Upper lobe of right lung (tissue), 1 donor: ENCODE measurements around the gene LGR6. TPM values are rescaled to one million over a fixed set of nuclear protein-coding genes. Genes with fewer than 3 reads are reported as not detected.

Experiments
- ATAC-seq: fragments of 200-7000 bp; cut with Tn5 transposase; one replicate; pipeline ENCODE4 v1.9.1; 2020; ENCODE audit warnings: mild to moderate bottlenecking, moderate library complexity
- DNase-seq: peaks from one replicate; pipeline ENCODE4 v3.0.0-alpha.2; 2020
- H3K27ac ChIP-seq: fragments of 200-600 bp; one replicate; pipeline ENCODE4 v1.8.0; 2022
- H3K27me3 ChIP-seq: fragments of 200-600 bp; one replicate; pipeline ENCODE4 v1.8.0; 2022; ENCODE audit warnings: mild to moderate bottlenecking
- H3K36me3 ChIP-seq: fragments of 200-600 bp; one replicate; pipeline ENCODE4 v1.8.0; 2022
- H3K4me1 ChIP-seq: fragments of 200-600 bp; one replicate; pipeline ENCODE4 v1.8.0; 2022
- H3K4me3 ChIP-seq: fragments of 200-600 bp; one replicate; pipeline ENCODE4 v1.8.0; 2022; ENCODE audit warnings: mild to moderate bottlenecking
- H3K9me3 ChIP-seq: fragments of 200-600 bp; one replicate; pipeline ENCODE4 v1.8.0; 2022
- intact Hi-C: fragments of 100-400 bp; cut with DNase I; formaldehyde crosslinking; loops from one replicate; pipeline ENCODE4 v1.11.0; 2022
- total RNA-seq: library from RNA; stranded (reverse); fragmentation: NEBNext Ultra II Directional; extraction: Animal tissue kit (Norgen Biotek cat#: 25700); gene quantifications from one replicate; pipeline ENCODE4 v1.2.1, GENCODE V29; 2021
- TF ChIP-seq, protein P1 (sequence below): fragments of 200-600 bp; IDR thresholded peaks from one replicate; pipeline ENCODE4 v1.8.0; 2022; ENCODE audit warnings: antibody characterized with exemption
- donor health status: DM: no; HTN: yes; CAD: no; lungs with severe emphysema.

Gene LGR6
- total RNA-seq, 1 donor from 2014 or later = 1.8 TPM

DNA sequence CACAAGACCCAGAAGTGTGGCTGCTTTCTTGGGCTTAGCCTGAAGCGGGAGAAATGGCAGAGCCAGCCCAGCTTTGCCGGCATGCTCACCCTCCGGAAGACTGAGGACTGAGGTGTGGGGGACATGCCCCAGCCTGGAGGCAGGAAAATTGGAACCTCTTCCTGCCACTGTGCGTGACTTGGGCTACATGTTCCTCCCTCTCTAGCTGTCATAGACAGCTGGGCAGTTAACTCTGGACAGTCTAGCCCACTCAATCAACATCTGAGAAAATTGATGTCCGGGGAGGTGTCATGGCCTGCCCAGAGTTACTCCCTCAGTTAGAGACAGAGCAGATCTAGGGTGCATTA, 88.4 kb downstream of the LGR6 start:
- H3K4me1 ChIP-seq = peaks cover 26% of the 10 kb centered on the region
- H3K27me3 ChIP-seq = no peaks in the 10 kb centered on the region
- ATAC-seq = peak; percentile 49
- H3K27ac ChIP-seq = peak overlapping the region; percentile 68
- TF ChIP-seq, protein P1, sequence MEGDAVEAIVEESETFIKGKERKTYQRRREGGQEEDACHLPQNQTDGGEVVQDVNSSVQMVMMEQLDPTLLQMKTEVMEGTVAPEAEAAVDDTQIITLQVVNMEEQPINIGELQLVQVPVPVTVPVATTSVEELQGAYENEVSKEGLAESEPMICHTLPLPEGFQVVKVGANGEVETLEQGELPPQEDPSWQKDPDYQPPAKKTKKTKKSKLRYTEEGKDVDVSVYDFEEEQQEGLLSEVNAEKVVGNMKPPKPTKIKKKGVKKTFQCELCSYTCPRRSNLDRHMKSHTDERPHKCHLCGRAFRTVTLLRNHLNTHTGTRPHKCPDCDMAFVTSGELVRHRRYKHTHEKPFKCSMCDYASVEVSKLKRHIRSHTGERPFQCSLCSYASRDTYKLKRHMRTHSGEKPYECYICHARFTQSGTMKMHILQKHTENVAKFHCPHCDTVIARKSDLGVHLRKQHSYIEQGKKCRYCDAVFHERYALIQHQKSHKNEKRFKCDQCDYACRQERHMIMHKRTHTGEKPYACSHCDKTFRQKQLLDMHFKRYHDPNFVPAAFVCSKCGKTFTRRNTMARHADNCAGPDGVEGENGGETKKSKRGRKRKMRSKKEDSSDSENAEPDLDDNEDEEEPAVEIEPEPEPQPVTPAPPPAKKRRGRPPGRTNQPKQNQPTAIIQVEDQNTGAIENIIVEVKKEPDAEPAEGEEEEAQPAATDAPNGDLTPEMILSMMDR = no peak
- no peaks in the 10 kb centered on the region for H3K9me3 ChIP-seq
- no peak for DNase-seq
- no peak overlapping the region for H3K4me3 ChIP-seq
- no peaks in the 10 kb centered on the region for H3K36me3 ChIP-seq
- intact Hi-C loops = loop anchor here (10.0 kb wide), 1 partner anchor 277 kb away; no protein-coding TSS in a partner anchor

DNA sequence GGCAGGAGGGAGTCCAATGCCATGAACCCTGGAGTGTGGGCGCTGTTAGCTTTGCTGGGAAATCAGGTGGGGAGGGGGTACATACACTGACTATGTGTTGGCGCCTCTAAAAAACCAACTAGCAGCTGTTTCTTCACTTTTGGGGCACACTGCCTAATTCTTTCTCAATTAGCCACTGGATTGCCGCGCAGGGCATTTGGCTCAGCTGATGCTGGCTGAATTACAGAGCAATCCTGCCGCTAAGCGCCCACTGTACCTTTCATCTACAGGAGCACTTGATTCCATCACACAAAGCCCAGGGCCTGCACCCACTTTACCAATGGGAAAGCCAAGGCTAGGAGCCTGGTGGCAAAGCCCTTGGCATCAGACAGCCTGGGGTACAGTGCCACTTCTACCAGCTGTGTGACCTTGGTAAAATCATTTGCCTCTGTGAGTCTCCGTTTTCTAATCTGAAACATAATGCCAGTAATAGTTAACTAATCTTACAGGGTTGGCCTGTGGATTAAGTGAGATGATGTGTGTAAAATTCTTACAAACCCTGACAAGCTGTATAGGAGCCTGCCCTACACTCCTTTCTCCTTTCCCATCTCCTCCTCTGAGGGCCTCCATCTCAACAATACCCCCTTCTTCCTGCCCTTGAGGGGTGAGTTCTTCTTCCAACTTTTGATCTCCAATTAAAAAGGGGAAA, 89.1 kb downstream of the LGR6 start:
- H3K36me3 ChIP-seq = no peaks in the 10 kb centered on the region
- peaks cover 26% of the 10 kb centered on the region for H3K4me1 ChIP-seq
- intact Hi-C loops = loop anchor here (10.0 kb wide), 1 partner anchor 278 kb away; no protein-coding TSS in a partner anchor
- no peaks in the 10 kb centered on the region for H3K27me3 ChIP-seq
- ATAC-seq = no peak
- no peak for DNase-seq
- H3K4me3 ChIP-seq = no peak overlapping the region
- H3K27ac ChIP-seq = peak overlapping the region; percentile 68
- no peaks in the 10 kb centered on the region for H3K9me3 ChIP-seq
- TF ChIP-seq, protein P1 = no peak

DNA sequence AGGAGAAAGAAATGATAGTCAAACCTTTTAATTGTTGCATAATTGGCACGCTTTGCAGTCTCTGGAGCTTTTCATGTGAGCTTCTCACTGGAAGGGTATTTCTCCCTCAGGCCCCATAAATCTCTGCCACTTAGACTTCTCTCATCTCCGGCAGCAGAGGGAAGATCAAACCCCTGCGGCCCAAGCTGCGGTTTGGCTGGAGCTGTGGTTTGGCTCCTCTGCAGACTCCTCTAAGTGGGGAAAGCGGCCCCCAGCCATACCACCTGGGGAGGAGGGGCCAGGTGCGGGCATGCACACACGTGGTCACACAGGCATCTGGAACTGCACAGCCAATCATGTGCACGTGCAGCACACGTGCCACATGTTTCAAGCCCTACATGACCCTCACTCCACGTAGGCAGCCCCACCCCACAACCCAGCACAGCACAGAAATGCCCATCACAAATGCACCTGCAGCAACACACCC, 89.8 kb downstream of the LGR6 start:
- Histone ChIP-seq H3K27ac (no peak overlapping the region), H3K9me3 (no peaks in the 10 kb centered on the region), H3K4me1 (peaks cover 26% of the 10 kb centered on the region), H3K36me3 (no peaks in the 10 kb centered on the region), H3K27me3 (no peaks in the 10 kb centered on the region), H3K4me3 (no peak overlapping the region)
- peak; percentile 33 for ATAC-seq
- DNase-seq = no peak
- intact Hi-C loops = loop anchor here (10.0 kb wide), 1 partner anchor 279 kb away; no protein-coding TSS in a partner anchor
- TF ChIP-seq, protein P1 = no peak

DNA sequence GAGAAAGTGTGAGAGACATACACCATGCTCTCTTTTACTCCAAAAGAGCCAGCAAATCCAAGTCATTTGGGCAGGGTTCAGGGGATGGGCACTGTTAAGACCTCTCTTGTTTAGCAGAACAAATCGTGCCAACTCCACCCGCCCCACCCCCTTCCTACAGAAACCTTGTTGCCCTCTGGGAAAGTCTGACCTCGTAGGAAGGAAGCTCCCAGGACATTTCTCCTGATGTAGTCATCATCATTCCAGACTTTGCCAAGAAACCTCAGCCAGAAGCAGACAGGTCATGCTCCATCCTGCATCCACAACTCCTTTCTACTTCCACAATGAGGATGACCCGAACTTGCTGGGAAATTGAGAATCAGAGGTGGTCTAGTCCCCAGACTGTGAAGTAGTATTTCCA, 90.4 kb downstream of the LGR6 start:
- no peak overlapping the region for H3K4me3 ChIP-seq
- TF ChIP-seq, protein P1 = no peak
- DNase-seq (no peak), ATAC-seq (no peak)
- H3K9me3 ChIP-seq = no peaks in the 10 kb centered on the region
- no peaks in the 10 kb centered on the region for H3K36me3 ChIP-seq
- intact Hi-C loops = loop anchor here (10.0 kb wide), 1 partner anchor 279 kb away; no protein-coding TSS in a partner anchor
- peaks cover 26% of the 10 kb centered on the region for H3K4me1 ChIP-seq
- no peak overlapping the region for H3K27ac ChIP-seq
- H3K27me3 ChIP-seq = no peaks in the 10 kb centered on the region

DNA sequence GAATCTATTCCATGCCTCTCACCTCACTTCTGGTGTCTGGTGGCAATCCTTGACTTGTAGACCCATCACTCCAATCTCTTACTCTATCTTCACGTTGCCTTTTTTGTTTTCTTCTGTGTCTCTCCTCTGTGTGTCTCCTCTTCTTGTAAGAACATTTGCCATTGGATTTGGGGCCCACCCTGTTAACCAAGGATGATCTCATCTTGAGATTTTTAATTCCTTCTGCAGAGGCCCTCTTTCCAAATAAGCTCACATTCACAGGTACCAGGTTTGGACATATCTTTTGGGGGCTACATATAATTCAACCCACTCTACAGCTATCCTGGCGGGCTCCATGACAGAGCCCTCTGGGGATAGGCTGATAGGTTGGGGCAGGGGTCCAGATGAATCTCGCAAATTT, 92.3 kb downstream of the LGR6 start:
- peaks cover 23% of the 10 kb centered on the region for H3K4me1 ChIP-seq
- no peaks in the 10 kb centered on the region for H3K27me3 ChIP-seq
- peak overlapping the region; percentile 51 for H3K27ac ChIP-seq
- DNase-seq (no peak), ATAC-seq (no peak)
- no peak overlapping the region for H3K4me3 ChIP-seq
- no peaks in the 10 kb centered on the region for H3K36me3 ChIP-seq
- intact Hi-C loops = loop anchor here (10.0 kb wide), 1 partner anchor 281 kb away; no protein-coding TSS in a partner anchor
- H3K9me3 ChIP-seq = no peaks in the 10 kb centered on the region
- TF ChIP-seq, protein P1 = no peak
